Mesendoderm (in vitro differentiated cells): ENCODE results near the gene BORCS8.

ENCODE experiments used
- DNase-seq: peaks from one replicate; pipeline ENCODE4 v3.0.0; 2013
- H2AK5ac ChIP-seq: 2 replicates; pipeline ENCODE4 v1.6.1; 2013; ENCODE audit warnings: low read length, inconsistent platforms
- H2BK120ac ChIP-seq: 2 replicates; pipeline ENCODE4 v1.6.1; 2013; ENCODE audit warnings: low read depth, mild to moderate bottlenecking, low read length, moderate library complexity, mixed read lengths
- H2BK15ac ChIP-seq: replicated peaks from 2 replicates; pipeline ENCODE4 v1.6.1; 2013; ENCODE audit warnings: low read depth, mild to moderate bottlenecking, moderate library complexity
- H2BK5ac ChIP-seq: 2 replicates; pipeline ENCODE4 v1.6.1; 2013; ENCODE audit warnings: low read length, inconsistent platforms
- H3K18ac ChIP-seq: 2 replicates; pipeline ENCODE4 v1.6.1; 2013; ENCODE audit warnings: mild to moderate bottlenecking, low read length, mixed read lengths
- H3K23ac ChIP-seq: one replicate; pipeline ENCODE4 v1.6.1; 2013; ENCODE audit warnings: low read length
- H3K27ac ChIP-seq: 2 replicates; pipeline ENCODE4 v1.5.1; 2013; ENCODE audit warnings: low read depth, mild to moderate bottlenecking, inconsistent platforms, low read length, moderate library complexity
- H3K27me3 ChIP-seq: 2 replicates; pipeline ENCODE4 v1.6.1; 2013; ENCODE audit warnings: low read length, control low read depth, mild to moderate bottlenecking, inconsistent platforms; ENCODE audit not compliant: insufficient read depth, poor library complexity
- H3K36me3 ChIP-seq: 2 replicates; pipeline ENCODE4 v1.6.1; 2013; ENCODE audit warnings: low read length, inconsistent platforms; ENCODE audit not compliant: control insufficient read depth, insufficient read depth
- H3K4ac ChIP-seq: one replicate; pipeline ENCODE4 v1.6.1; 2013; ENCODE audit warnings: low read depth, mild to moderate bottlenecking, low read length, moderate library complexity
- H3K4me1 ChIP-seq: 2 replicates; pipeline ENCODE4 v1.6.1; 2013; ENCODE audit warnings: low read depth, low read length, inconsistent platforms; ENCODE audit not compliant: control insufficient read depth
- H3K4me2 ChIP-seq: 2 replicates; pipeline ENCODE4 v1.6.1; 2013; ENCODE audit warnings: low read length
- H3K4me3 ChIP-seq: 2 replicates; pipeline ENCODE4 v1.5.1; 2013; ENCODE audit warnings: mild to moderate bottlenecking, low read length
- H3K56ac ChIP-seq: one replicate; pipeline ENCODE4 v1.6.1; 2013; ENCODE audit warnings: low read length
- H3K79me1 ChIP-seq: 2 replicates; pipeline ENCODE4 v1.6.1; 2013; ENCODE audit warnings: low read length, inconsistent platforms
- H3K79me2 ChIP-seq: 2 replicates; pipeline ENCODE4 v1.6.1; 2013; ENCODE audit warnings: mild to moderate bottlenecking, low read length; ENCODE audit not compliant: control insufficient read depth, insufficient read depth
- H3K9ac ChIP-seq: 2 replicates; pipeline ENCODE4 v1.6.1; 2013; ENCODE audit warnings: low read length, inconsistent platforms
- H4K5ac ChIP-seq: one replicate; pipeline ENCODE4 v1.6.1; 2013; ENCODE audit warnings: low read length
- H4K8ac ChIP-seq: one replicate; pipeline ENCODE4 v1.6.1; 2013; ENCODE audit warnings: low read depth, mild to moderate bottlenecking, control low read depth, low read length, moderate library complexity
- WGBS: extraction: QIAGEN DNeasy Blood & Tissue Kit; methylation state at CpG from one replicate; pipeline ENCODE4 v1.1.7; 2013; ENCODE audit warnings: low lambda C conversion rate, missing lambda C conversion rate; ENCODE audit not compliant: insufficient coverage; ENCODE audit errors: extremely low coverage; 5-methylcytosine and 5-hydroxymethylcytosine counted together

The BORCS8 gene

DNA sequence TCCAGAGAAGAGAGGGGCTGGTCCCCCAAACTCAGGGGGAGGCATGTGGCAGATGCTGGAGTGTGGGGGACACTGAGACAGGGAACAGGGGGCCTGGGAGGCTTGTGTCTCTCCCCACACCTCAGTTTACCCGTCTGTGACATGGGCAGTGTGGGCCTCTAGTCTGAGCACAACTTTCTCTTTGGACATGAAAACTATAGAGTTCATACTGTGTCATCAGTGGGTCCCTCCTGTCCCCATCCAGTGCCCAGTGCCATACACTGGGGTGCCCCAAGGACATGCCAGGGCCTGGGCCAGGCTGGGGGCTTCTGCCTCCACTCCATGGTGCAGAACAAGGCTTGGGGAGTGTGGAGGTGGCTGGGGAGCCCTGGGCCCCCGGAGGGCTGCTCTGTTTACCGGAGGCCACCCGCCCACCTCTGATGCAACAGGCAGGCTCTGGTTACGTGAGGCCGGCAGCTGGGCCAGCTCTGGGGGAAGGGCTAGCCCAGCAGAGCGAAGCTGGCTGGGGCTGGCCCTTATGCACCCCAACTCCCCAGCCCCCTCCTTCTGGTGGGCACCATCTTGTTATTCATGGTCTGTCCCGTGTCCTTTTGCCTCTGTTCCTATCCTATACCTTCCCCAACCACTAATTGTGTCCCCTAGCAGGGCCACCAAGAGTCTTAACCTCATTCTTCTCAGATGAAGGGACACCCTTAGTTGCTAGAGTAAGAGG, 20.0 kb downstream of the BORCS8 start:
- H3K4me1 ChIP-seq = no peaks in the 10 kb centered on the region
- H3K79me2 ChIP-seq = no peaks in the 10 kb centered on the region
- no peak for DNase-seq
- H3K27me3 ChIP-seq = no peaks in the 10 kb centered on the region
- H3K4me3 ChIP-seq = no peak overlapping the region
- H2BK5ac ChIP-seq = no peak overlapping the region
- peak overlapping the region; percentile 64 for H3K56ac ChIP-seq
- H2BK120ac ChIP-seq = no peak overlapping the region
- H3K23ac ChIP-seq = no peak overlapping the region
- no peak overlapping the region for H4K8ac ChIP-seq
- H2AK5ac ChIP-seq = no peak overlapping the region
- H3K4me2 ChIP-seq = no peak overlapping the region
- H3K4ac ChIP-seq = no peak overlapping the region
- H3K9ac ChIP-seq = peak overlapping the region; percentile 11
- H3K79me1 ChIP-seq = no peaks in the 10 kb centered on the region
- H2BK15ac ChIP-seq = no peak overlapping the region
- no CpG with 5 or more reads among the region's 8 CpGs for WGBS
- H3K18ac ChIP-seq = no peak overlapping the region
- no peak overlapping the region for H3K27ac ChIP-seq
- H3K36me3 ChIP-seq = no peaks in the 10 kb centered on the region
- H4K5ac ChIP-seq = no peak overlapping the region

DNA sequence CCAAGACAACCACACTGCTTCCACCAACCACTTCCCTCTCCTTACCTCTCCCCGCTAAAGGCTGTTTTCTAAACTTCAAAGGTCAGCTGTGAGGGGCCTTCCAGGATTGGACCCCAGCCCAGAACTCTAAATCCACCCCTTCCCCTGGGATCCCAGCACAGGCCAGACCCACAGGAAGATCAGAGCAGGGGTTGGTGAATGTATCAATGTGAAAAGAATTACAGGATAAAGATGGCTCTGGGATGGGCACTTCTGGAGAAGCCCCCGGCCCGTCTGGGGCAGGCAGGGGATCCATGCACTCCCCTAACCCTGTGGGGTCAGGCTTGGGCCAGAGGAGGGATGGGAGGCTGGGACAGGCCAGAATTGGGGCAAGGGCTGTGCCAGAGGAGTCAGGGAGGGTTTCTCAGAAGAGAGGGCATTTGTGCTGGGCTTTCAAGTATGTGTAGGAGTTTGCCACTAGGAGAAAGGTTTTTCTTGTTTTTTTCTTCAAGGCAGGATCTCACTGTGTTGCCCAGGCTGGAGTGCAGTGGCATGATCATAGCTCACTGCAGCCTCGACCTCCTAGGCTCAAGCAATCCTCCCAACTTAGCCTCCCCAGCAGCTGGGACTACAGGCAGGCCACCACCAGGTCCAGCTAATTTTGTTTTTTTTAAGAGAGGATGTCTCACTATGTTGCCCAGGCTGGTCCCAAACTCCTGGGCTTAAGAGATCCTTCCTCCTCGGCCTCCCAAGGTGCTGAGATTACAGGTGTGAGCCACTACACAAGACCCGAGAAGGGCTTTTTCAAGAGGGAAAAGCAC, 20.9 kb downstream of the BORCS8 start:
- WGBS = no CpG with 5 or more reads among the region's 6 CpGs
- H3K79me2 ChIP-seq = no peaks in the 10 kb centered on the region
- no peak overlapping the region for H4K5ac ChIP-seq
- H2BK120ac ChIP-seq = no peak overlapping the region
- no peak overlapping the region for H4K8ac ChIP-seq
- H2BK5ac ChIP-seq = no peak overlapping the region
- no peak overlapping the region for H3K27ac ChIP-seq
- no peaks in the 10 kb centered on the region for H3K27me3 ChIP-seq
- no peak overlapping the region for H3K9ac ChIP-seq
- no peak overlapping the region for H2AK5ac ChIP-seq
- no peaks in the 10 kb centered on the region for H3K79me1 ChIP-seq
- H3K23ac ChIP-seq = no peak overlapping the region
- H3K4me2 ChIP-seq = no peak overlapping the region
- no peak overlapping the region for H3K56ac ChIP-seq
- no peak for DNase-seq
- H3K36me3 ChIP-seq = no peaks in the 10 kb centered on the region
- no peak overlapping the region for H3K4ac ChIP-seq
- H3K4me1 ChIP-seq = no peaks in the 10 kb centered on the region
- no peak overlapping the region for H3K18ac ChIP-seq
- H3K4me3 ChIP-seq = no peak overlapping the region
- H2BK15ac ChIP-seq = no peak overlapping the region

DNA sequence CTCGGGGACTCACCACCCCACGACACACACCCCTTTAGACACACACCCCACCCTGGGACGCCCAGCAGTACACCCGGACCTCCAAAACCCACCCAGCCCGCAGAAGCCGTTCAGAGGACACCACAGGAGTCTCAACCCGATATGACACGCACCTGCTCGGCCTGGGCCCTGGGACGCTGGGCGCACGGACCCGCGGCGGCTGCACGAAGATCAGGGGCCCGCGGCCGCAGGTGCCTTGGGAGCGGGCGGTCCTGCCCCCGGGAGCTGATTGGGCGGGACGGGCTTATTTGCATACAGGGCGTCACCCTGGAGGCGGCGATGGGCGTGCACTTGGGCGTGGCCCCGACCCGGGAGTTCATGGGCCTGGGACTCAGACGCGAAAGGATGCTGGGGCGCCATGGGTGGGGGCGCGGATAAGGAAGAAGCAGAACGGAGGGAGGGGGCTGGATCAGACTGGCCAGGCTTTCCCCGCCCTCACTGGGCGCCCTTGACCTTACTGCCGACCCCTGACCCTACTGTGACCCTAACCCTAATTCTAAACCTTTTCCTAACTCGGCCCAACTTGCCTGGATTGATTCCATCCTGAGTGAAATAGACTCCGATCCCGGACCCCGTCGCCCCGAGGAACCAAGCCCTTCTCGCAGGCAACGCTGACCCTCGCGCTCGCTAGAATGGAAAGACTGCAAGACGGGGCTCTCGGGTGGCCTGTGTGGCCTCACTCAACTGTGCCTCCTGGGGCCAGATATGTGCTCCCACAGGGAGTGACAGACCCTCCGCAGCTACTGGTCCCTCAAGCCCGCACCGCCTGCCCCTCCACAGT, 21.7 kb downstream of the BORCS8 start, which contains the start of gene MEF2B:
Gene MEF2B (minus strand): TSS at position 211 of the 820 bp plus-strand sequence. CDS start 19,528 bp downstream, outside the sequence.
- H4K8ac ChIP-seq = no peak within 1 kb of the TSS
- no peak within 1 kb of the TSS for H3K18ac ChIP-seq
- no peaks in the 10 kb centered on the region for H3K79me1 ChIP-seq
- no peak within 1 kb of the TSS for H3K4ac ChIP-seq
- no peak within 1 kb of the TSS for H3K23ac ChIP-seq
- no peaks in the 10 kb centered on the region for H3K4me1 ChIP-seq
- H3K56ac ChIP-seq = peak within 1 kb of the TSS; percentile 22
- H3K27me3 ChIP-seq = no peaks in the 10 kb centered on the region
- DNase-seq = peak; percentile 89
- H3K79me2 ChIP-seq = no peaks in the 10 kb centered on the region
- no peak within 1 kb of the TSS for H3K27ac ChIP-seq
- no peak within 1 kb of the TSS for H4K5ac ChIP-seq
- no peak within 1 kb of the TSS for H3K9ac ChIP-seq
- no peak within 1 kb of the TSS for H2BK5ac ChIP-seq
- no peaks in the 10 kb centered on the region for H3K36me3 ChIP-seq
- H2BK15ac ChIP-seq = no peak within 1 kb of the TSS
- H2AK5ac ChIP-seq = no peak within 1 kb of the TSS
- H3K4me2 ChIP-seq = peak within 1 kb of the TSS; percentile 35
- H2BK120ac ChIP-seq = no peak within 1 kb of the TSS
- no CpG with 5 or more reads among the region's 56 CpGs for WGBS
- H3K4me3 ChIP-seq = no peak within 1 kb of the TSS

DNA sequence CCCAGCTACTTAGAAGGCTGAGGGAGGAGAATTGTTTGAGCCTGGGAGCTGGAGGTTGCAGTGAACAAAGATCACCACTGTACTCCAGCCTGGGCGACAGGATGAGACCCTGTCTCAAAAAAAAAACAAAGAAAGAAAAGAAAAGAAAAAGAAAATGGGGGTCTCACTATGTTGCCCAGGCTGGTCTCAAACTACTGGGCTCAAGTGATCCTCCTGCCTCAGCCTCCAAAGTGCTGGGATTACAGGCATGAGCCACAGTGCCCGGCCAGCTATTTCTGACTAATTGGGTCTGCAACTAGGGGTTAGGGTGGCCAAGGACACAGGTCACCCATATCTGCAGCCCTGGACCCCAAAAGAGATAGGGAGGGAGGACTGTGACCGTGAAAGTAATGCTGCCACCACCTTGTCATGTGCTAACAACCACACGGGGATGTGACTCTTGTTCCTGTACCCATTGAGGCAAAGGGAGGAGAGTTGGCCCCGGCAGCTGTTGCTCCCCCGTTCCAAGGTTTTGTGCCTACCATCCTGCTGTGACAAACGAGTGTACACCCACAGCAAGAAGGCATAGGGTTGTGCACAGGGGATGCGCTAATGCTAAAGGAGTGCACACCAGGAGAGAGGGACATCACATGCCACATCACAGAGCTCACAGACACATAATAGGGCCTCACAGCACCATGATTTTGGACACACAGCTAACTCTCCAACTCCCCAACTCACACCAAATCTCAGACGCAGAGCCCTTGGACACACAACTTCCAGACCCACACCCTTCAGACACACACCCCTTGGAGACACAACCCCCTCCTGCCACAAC, 22.5 kb downstream of the BORCS8 start:
- H3K27me3 ChIP-seq = no peaks in the 10 kb centered on the region
- H3K4me3 ChIP-seq = no peak overlapping the region
- H3K4me1 ChIP-seq = no peaks in the 10 kb centered on the region
- no peak overlapping the region for H2BK15ac ChIP-seq
- H3K56ac ChIP-seq = no peak overlapping the region
- no peak overlapping the region for H4K5ac ChIP-seq
- H2BK120ac ChIP-seq = no peak overlapping the region
- WGBS = no CpG with 5 or more reads among the region's 9 CpGs
- H3K79me2 ChIP-seq = no peaks in the 10 kb centered on the region
- H4K8ac ChIP-seq = no peak overlapping the region
- no peak overlapping the region for H3K4me2 ChIP-seq
- no peak overlapping the region for H3K27ac ChIP-seq
- H3K79me1 ChIP-seq = no peaks in the 10 kb centered on the region
- H2BK5ac ChIP-seq = no peak overlapping the region
- no peaks in the 10 kb centered on the region for H3K36me3 ChIP-seq
- no peak overlapping the region for H3K4ac ChIP-seq
- no peak overlapping the region for H3K9ac ChIP-seq
- no peak overlapping the region for H3K18ac ChIP-seq
- no peak for DNase-seq
- no peak overlapping the region for H3K23ac ChIP-seq
- H2AK5ac ChIP-seq = no peak overlapping the region

DNA sequence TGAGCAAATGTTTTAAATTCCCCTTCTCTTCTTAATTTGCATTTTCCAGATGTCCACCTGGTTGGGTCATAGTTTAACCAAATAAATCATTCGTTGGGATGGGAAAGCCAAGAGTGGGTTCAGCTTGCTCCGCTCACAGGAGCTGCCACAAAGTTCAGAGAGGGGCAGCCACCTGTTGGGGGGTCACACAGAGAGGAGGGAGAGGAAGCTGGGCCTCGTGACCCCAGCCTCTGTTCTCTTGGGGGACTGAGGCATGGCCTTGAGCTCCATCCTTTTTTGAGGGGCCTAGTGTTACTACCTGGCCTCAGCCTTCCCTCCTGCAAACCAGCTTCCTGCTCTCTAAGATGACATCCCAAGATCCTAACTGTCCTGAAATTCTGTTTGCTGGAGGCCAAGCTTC, 24.3 kb downstream of the BORCS8 start:
- no peak overlapping the region for H3K27ac ChIP-seq
- H3K4me3 ChIP-seq = no peak overlapping the region
- H3K36me3 ChIP-seq = no peaks in the 10 kb centered on the region
- H3K4me1 ChIP-seq = no peaks in the 10 kb centered on the region
- no peak overlapping the region for H3K23ac ChIP-seq
- no peak overlapping the region for H2BK5ac ChIP-seq
- H3K56ac ChIP-seq = no peak overlapping the region
- no peak overlapping the region for H3K9ac ChIP-seq
- no peak overlapping the region for H2BK15ac ChIP-seq
- no peak overlapping the region for H4K8ac ChIP-seq
- H3K79me2 ChIP-seq = no peaks in the 10 kb centered on the region
- no peak overlapping the region for H4K5ac ChIP-seq
- no peak overlapping the region for H2AK5ac ChIP-seq
- H3K4me2 ChIP-seq = no peak overlapping the region
- no peaks in the 10 kb centered on the region for H3K79me1 ChIP-seq
- no peak overlapping the region for H3K4ac ChIP-seq
- no peak overlapping the region for H2BK120ac ChIP-seq
- no peak for DNase-seq
- WGBS = no CpG with 5 or more reads among the region's 3 CpGs
- H3K18ac ChIP-seq = no peak overlapping the region
- no peaks in the 10 kb centered on the region for H3K27me3 ChIP-seq
